Measurements from ENCODE around the gene RITA1. TPM values are rescaled to one million over a fixed set of nuclear protein-coding genes. Genes with fewer than 3 reads are reported as not detected.

The RITA1 gene
- total and polyA plus RNA-seq, 9 donors = 9.3 to 12.7 (median 10.0) TPM

- peaks cover 8% of the 10 kb centered on the region for H3K36me3 ChIP-seq (ENCODE audit: control insufficient read depth, insufficient read depth, low read length)
- H3K4me3 ChIP-seq (ENCODE audit: low read length) = peak overlapping the region; percentile 13
- no peaks in the 10 kb centered on the region for H3K9me3 ChIP-seq (replicated peaks; ENCODE audit: control insufficient read depth, low read depth, low read length)
- H3K4me1 ChIP-seq (ENCODE audit: control insufficient read depth, insufficient read depth, low read length) = peaks cover 27% of the 10 kb centered on the region
- no peak overlapping the region for H3K27ac ChIP-seq (ENCODE audit: low read length)
- peaks cover 75% of the 10 kb centered on the region for H3K27me3 ChIP-seq (ENCODE audit: control insufficient read depth, insufficient read depth, low read length)
- WGBS (ENCODE audit: insufficient coverage) = 3% methylated on average over 51 of the region's 70 CpGs
- DNase-seq = peak; percentile 80
Observed at GRCh38 chr12:113152835-113153814, 32.4 kb upstream of the RITA1 start.

- no peak overlapping the region for H3K27ac ChIP-seq (ENCODE audit: low read length)
- no peak overlapping the region for H3K4me3 ChIP-seq (ENCODE audit: low read length)
- H3K9me3 ChIP-seq (replicated peaks; ENCODE audit: control insufficient read depth, low read depth, low read length) = no peaks in the 10 kb centered on the region
- peak; percentile 44 for DNase-seq
- peaks cover 20% of the 10 kb centered on the region for H3K36me3 ChIP-seq (ENCODE audit: control insufficient read depth, insufficient read depth, low read length)
- WGBS (ENCODE audit: insufficient coverage) = under 1% methylated on average over 44 of the region's 51 CpGs
- peaks cover 67% of the 10 kb centered on the region for H3K27me3 ChIP-seq (ENCODE audit: control insufficient read depth, insufficient read depth, low read length)
- peaks cover 23% of the 10 kb centered on the region for H3K4me1 ChIP-seq (ENCODE audit: control insufficient read depth, insufficient read depth, low read length)
Observed at GRCh38 chr12:113154351-113154973, 31.1 kb upstream of the RITA1 start.

- Histone ChIP-seq H3K27me3 (ENCODE audit: control insufficient read depth, insufficient read depth, low read length) (peaks cover 61% of the 10 kb centered on the region), H3K4me3 (ENCODE audit: low read length) (no peak overlapping the region), H3K27ac (ENCODE audit: low read length) (no peak overlapping the region), H3K36me3 (ENCODE audit: control insufficient read depth, insufficient read depth, low read length) (peaks cover 26% of the 10 kb centered on the region), H3K4me1 (ENCODE audit: control insufficient read depth, insufficient read depth, low read length) (peaks cover 18% of the 10 kb centered on the region), H3K9me3 (replicated peaks; ENCODE audit: control insufficient read depth, low read depth, low read length) (no peaks in the 10 kb centered on the region)
- DNase-seq = no peak
- 61% methylated on average over 10 of the region's 12 CpGs for WGBS (ENCODE audit: insufficient coverage)
Observed at GRCh38 chr12:113155060-113155459, 30.5 kb upstream of the RITA1 start.

- Histone ChIP-seq H3K27me3 (ENCODE audit: control insufficient read depth, insufficient read depth, low read length) (peaks cover 56% of the 10 kb centered on the region), H3K36me3 (ENCODE audit: control insufficient read depth, insufficient read depth, low read length) (peaks cover 31% of the 10 kb centered on the region), H3K27ac (ENCODE audit: low read length) (no peak overlapping the region), H3K4me3 (ENCODE audit: low read length) (no peak overlapping the region), H3K9me3 (replicated peaks; ENCODE audit: control insufficient read depth, low read depth, low read length) (no peaks in the 10 kb centered on the region), H3K4me1 (ENCODE audit: control insufficient read depth, insufficient read depth, low read length) (peaks cover 18% of the 10 kb centered on the region)
- DNase-seq = no peak
- WGBS (ENCODE audit: insufficient coverage) = 30% methylated on average over 2 of the region's 7 CpGs
Observed at GRCh38 chr12:113155646-113156045, 29.9 kb upstream of the RITA1 start.

- H3K36me3 ChIP-seq (ENCODE audit: control insufficient read depth, insufficient read depth, low read length) = peaks cover 46% of the 10 kb centered on the region
- 75% methylated on average over 5 of the region's 12 CpGs for WGBS (ENCODE audit: insufficient coverage)
- H3K4me1 ChIP-seq (ENCODE audit: control insufficient read depth, insufficient read depth, low read length) = peaks cover 23% of the 10 kb centered on the region
- H3K27ac ChIP-seq (ENCODE audit: low read length) = no peak overlapping the region
- H3K27me3 ChIP-seq (ENCODE audit: control insufficient read depth, insufficient read depth, low read length) = peaks cover 42% of the 10 kb centered on the region
- DNase-seq = no peak
- no peak overlapping the region for H3K4me3 ChIP-seq (ENCODE audit: low read length)
- H3K9me3 ChIP-seq (replicated peaks; ENCODE audit: control insufficient read depth, low read depth, low read length) = no peaks in the 10 kb centered on the region
Observed at GRCh38 chr12:113157218-113157859, 28.2 kb upstream of the RITA1 start.

- Histone ChIP-seq H3K27ac (ENCODE audit: low read length) (no peak overlapping the region), H3K27me3 (ENCODE audit: control insufficient read depth, insufficient read depth, low read length) (peaks cover 30% of the 10 kb centered on the region), H3K4me1 (ENCODE audit: control insufficient read depth, insufficient read depth, low read length) (peaks cover 15% of the 10 kb centered on the region), H3K36me3 (ENCODE audit: control insufficient read depth, insufficient read depth, low read length) (peaks cover 59% of the 10 kb centered on the region), H3K9me3 (replicated peaks; ENCODE audit: control insufficient read depth, low read depth, low read length) (no peaks in the 10 kb centered on the region), H3K4me3 (ENCODE audit: low read length) (no peak overlapping the region)
- no peak for DNase-seq
- 93% methylated on average over 26 of the region's 26 CpGs for WGBS (ENCODE audit: insufficient coverage)
Observed at GRCh38 chr12:113158439-113159203, 26.9 kb upstream of the RITA1 start.

- peaks cover 17% of the 10 kb centered on the region for H3K27me3 ChIP-seq (ENCODE audit: control insufficient read depth, insufficient read depth, low read length)
- H3K9me3 ChIP-seq (replicated peaks; ENCODE audit: control insufficient read depth, low read depth, low read length) = no peaks in the 10 kb centered on the region
- 72% methylated on average over 4 of the region's 7 CpGs for WGBS (ENCODE audit: insufficient coverage)
- H3K4me3 ChIP-seq (ENCODE audit: low read length) = no peak overlapping the region
- DNase-seq = no peak
- H3K4me1 ChIP-seq (ENCODE audit: control insufficient read depth, insufficient read depth, low read length) = peaks cover 8% of the 10 kb centered on the region
- H3K36me3 ChIP-seq (ENCODE audit: control insufficient read depth, insufficient read depth, low read length) = peaks cover 68% of the 10 kb centered on the region
- H3K27ac ChIP-seq (ENCODE audit: low read length) = no peak overlapping the region
Observed at GRCh38 chr12:113159937-113160336, 25.6 kb upstream of the RITA1 start.

GRCh38 chr12:113161415-113162016 is 24.0 kb upstream of the RITA1 start:
- DNase-seq = no peak
- peaks cover 83% of the 10 kb centered on the region for H3K36me3 ChIP-seq (ENCODE audit: control insufficient read depth, insufficient read depth, low read length)
- 41% methylated on average over 10 of the region's 26 CpGs for WGBS (ENCODE audit: insufficient coverage)

More at GRCh38 chr12:113161415-113162016, 24.0 kb upstream of the RITA1 start:
- H3K9me3 ChIP-seq (replicated peaks; ENCODE audit: control insufficient read depth, low read depth, low read length) = no peaks in the 10 kb centered on the region
- H3K4me3 ChIP-seq (ENCODE audit: low read length) = no peak overlapping the region
- H3K27me3 ChIP-seq (ENCODE audit: control insufficient read depth, insufficient read depth, low read length) = peaks cover 4% of the 10 kb centered on the region
- H3K27ac ChIP-seq (ENCODE audit: low read length) = no peak overlapping the region
- peaks cover 8% of the 10 kb centered on the region for H3K4me1 ChIP-seq (ENCODE audit: control insufficient read depth, insufficient read depth, low read length)

Measured in muscle of leg (tissue), 11 donors.